SH-SY5Y (cell line): ENCODE data around the gene ADK.

ENCODE experiments used
- GATA2 ChIP-seq: IDR thresholded peaks from 2 replicates; pipeline ENCODE4 v1.6.1; 2011; ENCODE audit warnings: mild to moderate bottlenecking, low read depth, low read length
- GATA3 ChIP-seq: IDR thresholded peaks from 2 replicates; pipeline ENCODE4 v1.6.1; 2011; ENCODE audit warnings: low read depth, mild to moderate bottlenecking, low read length, moderate library complexity

- TF ChIP-seq GATA2 (no peak), GATA3 (no peak)
Observed at GRCh38 chr10:74480778-74481177, 329.8 kb downstream of the ADK start.
